Pons (tissue), 1 donor: ENCODE results near the gene DMRTC2.

Experiments
- DNase-seq: peaks from one replicate; pipeline ENCODE4 v3.0.0-alpha.2; 2016; ENCODE audit warnings: low spot score

DMRTC2 gene

DNA sequence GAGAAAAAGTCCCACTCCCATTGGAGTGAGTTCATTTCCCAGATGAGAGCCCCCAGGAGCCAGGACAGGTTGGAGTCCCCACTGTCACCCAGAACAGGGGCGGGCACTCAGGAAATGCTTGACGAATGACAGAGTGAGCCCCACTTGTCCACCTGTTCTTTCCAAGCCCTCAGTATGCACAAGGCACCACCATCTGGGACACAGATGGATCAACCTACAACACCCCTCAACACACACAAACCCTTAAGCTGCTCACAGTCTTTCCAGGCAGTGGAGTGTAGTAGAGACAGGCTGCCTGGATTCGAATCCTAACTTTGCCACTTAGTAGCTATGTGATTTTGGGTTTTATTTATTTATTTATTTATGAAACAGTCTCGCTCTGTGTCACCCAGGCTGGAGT is 46.1 kb downstream of the DMRTC2 start:
- DNase-seq = no peak

GRCh38 chr19:41892173-41892902 is 47.5 kb downstream of the DMRTC2 start:
- no peak for DNase-seq

- DNase-seq = no peak
Measured at GRCh38 chr19:41893899-41894298, 49.1 kb downstream of the DMRTC2 start.

DNA sequence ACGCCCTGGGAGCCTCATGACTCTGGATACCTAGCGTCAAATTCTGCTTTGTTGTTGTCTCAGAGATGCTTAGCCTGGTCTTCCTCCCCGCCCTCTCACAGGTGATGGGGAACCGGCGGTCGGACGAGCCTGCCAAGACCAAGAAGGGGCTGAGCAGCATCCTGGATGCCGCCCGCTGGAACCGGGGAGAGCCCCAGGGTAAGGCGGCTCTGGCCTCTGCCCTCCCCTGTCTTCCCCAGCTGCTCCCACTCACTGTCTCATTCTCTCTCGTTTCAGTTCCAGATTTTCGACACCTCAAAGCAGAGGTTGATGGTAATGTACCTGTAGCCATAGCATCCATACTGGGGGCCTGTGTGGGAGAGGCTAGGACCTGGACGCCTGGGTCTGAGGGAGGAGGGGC is 49.5 kb downstream of the DMRTC2 start:
- no peak for DNase-seq

DNA sequence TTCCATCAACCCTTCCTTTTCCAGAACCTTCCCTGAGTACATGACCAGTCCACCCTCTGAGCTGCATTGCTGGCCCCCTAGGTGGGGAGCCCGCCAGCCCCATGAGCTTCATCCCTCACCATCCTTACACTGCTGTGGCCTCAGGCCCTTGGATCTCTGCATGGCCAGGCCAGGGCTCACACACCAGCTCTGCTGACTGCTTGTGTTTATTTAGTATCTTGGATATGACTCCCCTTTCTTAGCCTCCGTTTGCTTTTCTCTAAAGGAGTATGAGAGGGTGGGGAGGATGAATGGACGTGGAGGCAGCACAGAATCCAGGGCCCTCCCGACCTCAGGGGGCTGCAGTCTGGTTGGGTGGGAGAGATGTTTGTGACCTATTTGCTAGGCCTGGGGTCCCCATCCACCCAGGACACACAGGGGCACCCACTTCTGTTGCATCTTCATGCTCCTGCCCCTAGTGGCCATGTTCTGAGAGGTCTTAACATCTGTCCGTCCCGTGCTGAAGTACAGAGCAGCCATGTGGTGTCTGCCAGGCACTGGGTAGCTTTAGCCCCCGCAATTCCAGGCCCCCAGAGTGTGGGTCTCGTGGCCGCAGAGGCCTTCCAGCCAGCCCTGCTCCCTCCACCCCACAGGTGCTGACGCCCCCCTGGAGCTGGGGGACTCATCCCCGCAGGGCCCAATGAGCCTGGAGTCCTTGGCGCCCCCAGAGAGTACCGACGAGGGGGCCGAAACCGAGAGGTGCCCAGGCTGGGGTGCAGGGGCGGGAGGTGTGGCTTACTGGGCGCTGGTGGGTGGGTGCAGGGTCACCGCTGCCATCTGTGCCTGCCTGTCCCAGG is 51.1 kb downstream of the DMRTC2 start:
- DNase-seq = no peak

DNA sequence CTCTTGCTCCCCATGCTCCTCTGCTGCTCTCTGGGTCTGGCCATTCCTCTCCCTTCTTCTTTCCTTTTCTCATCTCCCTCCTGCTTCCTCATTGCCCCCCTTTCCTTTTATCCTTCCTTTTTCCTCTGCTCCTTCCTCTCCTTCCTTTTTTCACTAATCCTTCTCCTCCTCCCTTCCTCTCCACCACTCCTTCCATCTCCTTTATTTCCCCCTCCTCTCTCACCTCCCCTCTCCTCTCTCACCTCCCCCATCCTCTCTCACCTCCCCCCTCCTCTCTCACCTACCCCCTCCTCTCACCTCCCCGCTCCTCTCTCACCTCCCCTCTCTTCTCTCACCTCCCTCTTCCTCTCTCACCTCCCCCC is 51.7 kb downstream of the DMRTC2 start:
- DNase-seq = no peak

DNA sequence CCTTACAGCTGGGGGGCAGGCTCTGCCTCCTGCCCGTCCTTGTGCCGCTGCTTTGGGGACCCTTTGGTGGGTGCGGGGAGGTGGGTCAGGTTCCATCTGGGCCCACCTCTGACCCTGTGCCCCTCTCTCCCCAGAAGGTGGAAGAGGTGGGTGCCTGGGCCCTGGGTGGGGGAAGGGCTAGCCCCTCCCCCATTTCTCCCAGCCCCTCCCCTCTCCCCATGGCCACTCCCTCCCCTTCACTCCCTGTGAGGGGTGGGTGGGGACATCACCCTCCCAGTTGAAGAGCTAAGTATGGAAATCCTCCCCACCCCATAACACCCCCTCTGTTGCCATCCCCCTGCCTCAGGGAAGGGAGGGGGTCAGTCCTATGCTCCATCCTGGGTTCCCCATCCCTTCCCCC is 52.3 kb downstream of the DMRTC2 start:
- no peak for DNase-seq

DNA sequence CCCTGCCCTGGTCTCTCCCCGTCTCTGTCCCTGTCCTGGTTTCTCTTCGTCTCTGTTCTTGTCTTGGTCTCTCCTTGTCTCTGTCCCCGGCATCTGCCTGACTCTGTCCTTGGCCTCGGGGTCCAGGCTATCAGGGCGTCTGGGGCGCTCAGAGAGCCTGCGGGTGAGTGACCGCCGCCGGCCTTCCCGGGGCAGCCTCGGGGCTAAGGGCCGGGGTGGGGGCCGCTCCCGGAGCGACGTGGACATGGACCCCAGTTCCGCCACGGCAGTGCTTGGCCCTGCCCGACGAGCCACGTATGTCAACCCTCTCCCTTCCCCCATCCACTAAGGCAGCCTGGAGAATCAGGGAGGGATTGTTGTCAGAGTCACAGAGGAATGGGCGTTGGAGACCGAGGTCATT is 53.0 kb downstream of the DMRTC2 start:
- no peak for DNase-seq

DNA sequence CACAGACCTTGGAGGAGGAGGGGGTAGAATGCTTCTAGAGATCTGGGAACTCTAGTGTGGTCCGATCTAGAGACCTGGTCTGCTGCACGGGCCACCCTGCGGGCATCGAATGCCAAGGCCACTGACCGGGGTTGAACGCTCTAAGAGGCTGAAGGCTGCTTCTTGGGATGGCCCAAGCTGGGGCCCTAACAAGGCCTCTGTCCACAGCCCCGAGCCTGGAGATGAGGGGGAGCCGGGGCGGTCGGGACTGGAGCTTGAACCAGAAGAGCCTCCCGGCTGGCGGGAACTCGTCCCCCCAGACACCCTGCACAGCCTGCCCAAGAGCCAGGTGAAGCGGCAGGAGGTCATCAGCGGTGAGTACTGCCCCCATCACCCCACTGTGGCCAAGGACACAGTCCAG is 53.4 kb downstream of the DMRTC2 start:
- DNase-seq = no peak
